NT2/D1 (cell line): ENCODE data around the gene SLC48A1.

Source experiments
- DNase-seq: peaks from one replicate; pipeline ENCODE4 v3.0.0-alpha.2; 2011; ENCODE audit warnings: low read depth, low spot score
- H3K27me3 ChIP-seq: 2 replicates; pipeline ENCODE4 v1.6.0; 2011; ENCODE audit warnings: mild to moderate bottlenecking; ENCODE audit not compliant: insufficient read length, insufficient read depth
- H3K36me3 ChIP-seq: 2 replicates; pipeline ENCODE4 v1.6.1; 2011; ENCODE audit warnings: mild to moderate bottlenecking, low read length, mixed read lengths; ENCODE audit not compliant: insufficient read depth, insufficient read length
- H3K4me1 ChIP-seq: 2 replicates; pipeline ENCODE4 v1.5.1; 2011; ENCODE audit not compliant: insufficient read depth, insufficient read length
- H3K4me3 ChIP-seq: 2 replicates; pipeline ENCODE4 v1.5.1; 2011; ENCODE audit warnings: low read depth; ENCODE audit not compliant: insufficient read length
- H3K9ac ChIP-seq: 2 replicates; pipeline ENCODE4 v1.6.0; 2011; ENCODE audit warnings: low read depth; ENCODE audit not compliant: insufficient read length
- H3K9me3 ChIP-seq: 2 replicates; pipeline ENCODE4 v1.5.1; 2011; ENCODE audit warnings: mild to moderate bottlenecking, low read length; ENCODE audit not compliant: insufficient read depth
- SUZ12 ChIP-seq: IDR thresholded peaks from 2 replicates; pipeline ENCODE4 v1.6.1; 2011; ENCODE audit not compliant: insufficient read length, insufficient read depth; ENCODE audit errors: extremely low read depth
- YY1 ChIP-seq: IDR thresholded peaks from 2 replicates; pipeline ENCODE4 v1.6.1; 2011; ENCODE audit not compliant: insufficient read length, insufficient read depth
- ZNF274 ChIP-seq: IDR thresholded peaks from 2 replicates; pipeline ENCODE4 v1.6.1; 2011; ENCODE audit warnings: mild to moderate bottlenecking, low read depth, low read length

The SLC48A1 gene

DNA sequence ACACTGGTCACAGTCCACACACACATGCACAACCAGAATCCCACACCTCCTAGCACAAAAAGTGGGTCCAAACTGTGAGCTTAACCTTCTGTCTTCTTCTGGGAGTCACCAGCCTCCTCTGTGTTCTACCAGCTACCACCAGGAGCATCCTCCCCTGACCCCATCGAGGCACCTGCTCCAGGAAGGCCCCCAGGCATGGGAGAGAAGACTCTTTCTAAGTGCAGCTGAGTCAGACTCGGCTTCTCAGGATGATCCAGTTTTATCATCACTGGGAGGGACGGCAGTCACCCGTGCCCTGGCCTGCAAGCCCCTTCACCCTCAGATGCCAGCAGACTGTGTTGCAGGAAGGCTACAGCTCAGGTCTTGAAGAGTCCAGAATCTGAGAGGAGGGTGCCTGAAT, 39.9 kb upstream of the SLC48A1 start:
- H3K4me1 ChIP-seq = peaks cover 30% of the 10 kb centered on the region
- no peak overlapping the region for H3K4me3 ChIP-seq
- TF ChIP-seq ZNF274 = no peak
- TF ChIP-seq SUZ12 = no peak
- no peak for TF ChIP-seq YY1
- H3K9ac ChIP-seq = no peak overlapping the region
- DNase-seq = no peak
- H3K27me3 ChIP-seq = no peaks in the 10 kb centered on the region
- H3K36me3 ChIP-seq = no peaks in the 10 kb centered on the region
- H3K9me3 ChIP-seq = no peaks in the 10 kb centered on the region

DNA sequence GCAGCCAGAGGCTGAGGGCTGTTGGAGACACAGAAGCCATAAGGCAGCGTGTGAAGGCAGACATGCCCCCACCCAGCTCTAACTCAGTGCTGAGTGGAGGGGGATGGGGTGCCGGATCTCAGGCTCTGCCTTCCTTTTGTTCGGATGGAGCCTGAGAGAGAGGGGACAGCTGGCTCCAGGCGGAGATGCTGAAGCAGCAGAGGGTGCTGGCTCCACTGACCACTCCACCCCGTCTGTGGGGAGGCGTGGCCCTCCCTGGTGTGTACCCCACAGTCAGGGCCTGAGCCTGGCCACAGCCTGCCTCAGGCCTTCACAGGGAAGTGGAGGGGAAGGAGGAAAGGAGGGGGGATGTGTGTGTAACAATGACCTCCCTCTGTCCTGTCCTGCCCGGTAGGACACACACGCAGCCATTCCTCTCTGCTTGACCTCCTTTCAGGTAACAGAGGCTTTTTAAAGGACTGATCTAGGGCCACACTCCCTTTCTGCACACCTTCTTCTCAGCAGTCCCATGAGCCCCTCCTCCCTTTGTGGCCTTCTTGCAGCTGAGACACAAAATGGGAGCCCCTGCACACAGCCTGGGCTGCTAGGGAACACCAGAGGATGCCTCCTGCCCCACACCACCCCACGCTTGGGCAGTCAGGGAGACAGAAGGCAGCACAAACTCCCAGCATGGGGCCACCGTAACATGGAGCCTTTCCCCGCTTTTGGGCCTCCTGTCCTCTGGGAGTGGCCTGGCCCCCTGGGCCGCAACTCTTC, 38.1 kb upstream of the SLC48A1 start:
- TF ChIP-seq YY1 = no peak
- no peak for TF ChIP-seq SUZ12
- no peak for TF ChIP-seq ZNF274
- no peaks in the 10 kb centered on the region for H3K9me3 ChIP-seq
- no peak overlapping the region for H3K4me3 ChIP-seq
- no peak for DNase-seq
- H3K36me3 ChIP-seq = no peaks in the 10 kb centered on the region
- no peaks in the 10 kb centered on the region for H3K27me3 ChIP-seq
- H3K9ac ChIP-seq = peak overlapping the region; percentile 70
- H3K4me1 ChIP-seq = peaks cover 25% of the 10 kb centered on the region

DNA sequence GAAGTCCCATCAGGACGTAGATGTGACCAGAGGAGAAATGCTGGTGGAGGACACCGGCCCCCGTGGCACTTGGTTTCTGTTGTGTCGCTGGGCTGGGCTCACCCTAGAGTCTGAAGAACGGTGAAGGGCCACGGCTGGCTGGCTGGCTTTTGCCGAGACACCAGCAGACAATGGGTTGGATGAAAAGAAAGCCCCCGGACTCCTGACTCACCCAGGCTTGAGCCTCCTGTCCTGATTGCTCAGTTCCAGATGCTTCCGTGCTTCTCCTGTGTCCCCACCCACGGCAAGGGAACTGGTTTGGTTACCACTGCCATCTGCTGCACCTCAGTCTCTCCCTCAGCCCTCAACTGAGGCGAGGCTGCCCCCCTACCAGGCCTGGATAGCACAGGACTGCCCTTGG, 37.4 kb upstream of the SLC48A1 start:
- Histone ChIP-seq H3K9me3 (no peaks in the 10 kb centered on the region), H3K36me3 (no peaks in the 10 kb centered on the region)
- no peak for DNase-seq

DNA sequence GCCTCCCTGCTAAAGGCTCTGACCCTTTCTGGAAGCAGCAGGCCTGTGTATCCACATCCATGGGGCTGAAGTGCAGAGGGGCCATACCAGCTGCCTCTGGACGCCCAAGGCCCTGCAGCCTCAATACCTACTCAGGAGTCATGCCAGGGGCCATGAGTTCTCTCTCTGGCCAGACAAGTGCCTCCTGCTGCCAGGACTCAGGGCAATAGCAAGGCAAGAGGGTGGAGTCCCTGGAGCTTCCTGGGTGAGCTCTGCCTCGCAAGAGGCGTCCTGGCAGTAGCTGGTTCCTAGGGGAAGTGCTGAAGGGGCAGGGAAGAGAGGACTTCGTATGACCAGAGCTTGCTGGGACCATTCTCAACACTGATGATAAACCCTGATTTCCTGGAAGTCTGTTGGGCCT, 36.8 kb upstream of the SLC48A1 start:
- Histone ChIP-seq H3K27me3 (no peaks in the 10 kb centered on the region), H3K4me1 (peaks cover 33% of the 10 kb centered on the region), H3K36me3 (no peaks in the 10 kb centered on the region), H3K4me3 (no peak overlapping the region), H3K9ac (no peak overlapping the region), H3K9me3 (no peaks in the 10 kb centered on the region)
- DNase-seq = no peak
- TF ChIP-seq YY1 (no peak), SUZ12 (no peak), ZNF274 (no peak)

More for the DNA sequence above, 37.4 kb upstream of the SLC48A1 start:
- TF ChIP-seq SUZ12 (no peak), YY1 (no peak), ZNF274 (no peak)
- Histone ChIP-seq H3K4me1 (peaks cover 29% of the 10 kb centered on the region), H3K4me3 (no peak overlapping the region), H3K27me3 (no peaks in the 10 kb centered on the region), H3K9ac (peak overlapping the region; percentile 70)

DNA sequence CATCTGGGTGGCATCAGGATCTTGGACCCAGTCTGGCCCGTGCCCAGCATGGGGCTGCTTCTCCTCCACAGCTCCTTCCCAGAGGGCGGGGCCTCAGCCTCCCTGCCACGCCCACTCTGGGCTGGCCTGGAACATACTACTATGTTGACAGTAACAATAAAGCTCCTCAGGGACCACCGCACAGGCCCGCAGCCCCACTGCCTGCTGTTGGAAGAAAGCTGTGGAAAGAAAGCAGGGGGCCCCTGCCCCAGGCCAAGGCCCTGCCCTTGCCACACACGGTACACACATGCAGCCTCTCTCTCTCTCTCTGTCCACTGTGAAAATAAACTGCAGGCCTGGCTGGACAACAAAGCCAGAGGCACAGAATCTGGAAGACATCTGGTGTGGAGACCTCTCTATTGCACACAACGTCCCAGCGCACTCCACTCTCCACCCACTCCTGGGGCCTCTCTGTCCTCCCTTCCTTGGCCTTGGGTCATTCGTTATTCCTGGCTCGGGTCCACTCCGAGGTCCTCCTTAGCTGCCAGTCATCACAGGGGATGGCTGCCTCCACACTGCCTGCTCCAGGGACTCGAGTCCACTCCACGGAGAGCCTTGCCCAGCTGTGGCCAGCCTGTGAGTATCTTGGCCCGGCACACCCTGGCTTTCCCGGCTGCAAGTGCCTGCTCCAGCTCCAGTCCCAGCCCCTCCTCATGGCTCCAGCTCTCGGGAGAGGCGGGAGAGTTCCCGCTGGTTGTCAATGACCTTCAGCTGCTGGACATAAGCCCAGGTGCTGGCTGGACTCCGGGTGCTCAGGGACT, 36.0 kb upstream of the SLC48A1 start:
- no peak overlapping the region for H3K9ac ChIP-seq
- peaks cover 33% of the 10 kb centered on the region for H3K4me1 ChIP-seq
- no peaks in the 10 kb centered on the region for H3K36me3 ChIP-seq
- no peak overlapping the region for H3K4me3 ChIP-seq
- no peak for DNase-seq
- TF ChIP-seq YY1 (no peak), ZNF274 (no peak), SUZ12 (no peak)
- H3K9me3 ChIP-seq = no peaks in the 10 kb centered on the region
- no peaks in the 10 kb centered on the region for H3K27me3 ChIP-seq

DNA sequence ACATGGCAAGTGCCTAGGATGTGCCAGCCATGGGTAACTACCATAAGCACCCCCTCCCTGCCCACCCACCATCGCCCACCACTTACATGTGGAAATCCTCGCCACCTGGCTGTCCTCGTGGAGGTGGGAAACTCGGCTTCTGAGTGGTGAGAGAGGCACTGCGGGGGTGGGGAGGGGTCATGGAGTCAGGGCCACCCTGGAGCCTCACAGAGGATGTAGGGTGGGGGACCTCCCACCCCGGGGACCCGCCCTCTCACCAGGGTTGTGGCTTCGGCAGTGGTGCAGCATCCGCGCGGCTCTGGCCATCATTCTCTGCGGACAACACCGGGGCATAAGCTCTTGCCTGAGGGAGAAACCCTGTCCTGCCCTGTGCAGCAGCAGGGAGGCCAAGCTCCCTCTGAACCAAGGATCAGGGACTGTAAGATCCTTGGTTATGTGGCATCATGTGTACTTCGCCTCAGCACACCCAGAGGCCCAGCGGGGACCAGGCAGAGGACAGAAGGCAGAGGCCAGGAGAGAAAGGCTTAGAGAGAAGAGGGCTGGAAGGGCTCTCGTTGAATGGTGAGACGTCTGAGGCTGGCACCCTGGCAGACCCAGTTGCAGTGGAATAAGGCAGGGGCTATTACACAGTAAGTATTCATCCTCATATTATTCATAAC, 35.0 kb upstream of the SLC48A1 start:
- Histone ChIP-seq H3K36me3 (no peaks in the 10 kb centered on the region), H3K9me3 (no peaks in the 10 kb centered on the region), H3K4me1 (peaks cover 33% of the 10 kb centered on the region), H3K9ac (no peak overlapping the region), H3K4me3 (no peak overlapping the region), H3K27me3 (no peaks in the 10 kb centered on the region)
- no peak for DNase-seq
- no peak for TF ChIP-seq YY1
- no peak for TF ChIP-seq SUZ12
- TF ChIP-seq ZNF274 = no peak

DNA sequence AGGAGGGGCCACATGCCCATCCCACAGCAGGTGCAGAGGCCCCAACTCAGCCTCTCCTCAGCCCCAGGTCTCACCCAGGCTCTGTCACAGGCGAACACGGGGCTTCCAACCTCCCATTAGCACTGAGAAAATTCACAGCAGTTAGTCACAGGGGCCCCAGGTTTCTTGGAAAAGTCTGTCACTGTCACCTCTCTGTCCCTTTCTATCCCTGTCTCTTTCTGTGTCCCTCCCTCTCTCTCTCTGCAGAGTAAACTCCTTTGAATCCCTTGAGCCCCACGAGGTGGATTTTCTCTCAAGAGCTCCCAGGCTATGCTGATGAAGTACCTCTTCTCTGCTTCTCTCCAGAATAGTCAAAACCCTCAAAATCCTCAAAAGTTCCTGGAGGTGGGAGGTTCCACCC, 33.7 kb upstream of the SLC48A1 start:
- TF ChIP-seq ZNF274 (no peak), SUZ12 (no peak), YY1 (no peak)
- no peak overlapping the region for H3K9ac ChIP-seq
- peaks cover 39% of the 10 kb centered on the region for H3K4me1 ChIP-seq
- H3K27me3 ChIP-seq = peaks cover 3% of the 10 kb centered on the region
- H3K9me3 ChIP-seq = no peaks in the 10 kb centered on the region
- DNase-seq = no peak
- H3K4me3 ChIP-seq = no peak overlapping the region
- no peaks in the 10 kb centered on the region for H3K36me3 ChIP-seq
